Colonic mucosa (tissue), 4 donors: Measurements from ENCODE around the gene FBXL7. TPM values are rescaled to one million over a fixed set of nuclear protein-coding genes. Genes with fewer than 3 reads are reported as not detected.
A peak's percentile ranks its signal among the peaks of the same experiment; 100 is the strongest.

Experiments
- DNase-seq: peaks from one replicate; pipeline ENCODE4 v3.0.0-alpha.2; 2020
- H3K27ac ChIP-seq: fragments of 200-600 bp; one replicate; pipeline ENCODE4 v1.8.0; 2021
- H3K27me3 ChIP-seq: fragments of 200-600 bp; one replicate; pipeline ENCODE4 v1.8.0; 2021
- H3K36me3 ChIP-seq: fragments of 200-600 bp; one replicate; pipeline ENCODE4 v1.8.0; 2021
- H3K4me1 ChIP-seq: fragments of 200-600 bp; one replicate; pipeline ENCODE4 v1.8.0; 2021; ENCODE audit warnings: mild to moderate bottlenecking
- H3K4me3 ChIP-seq: fragments of 200-600 bp; one replicate; pipeline ENCODE4 v1.8.0; 2021
- H3K9ac ChIP-seq, 2 donors: one replicate each; pipeline ENCODE4 v1.7.0; 2013; ENCODE audit warnings: control low read depth in 2 of 2, low read depth in 2 of 2, low read length in 2 of 2
- H3K9me3 ChIP-seq: fragments of 200-600 bp; one replicate; pipeline ENCODE4 v1.8.0; 2021
- intact Hi-C: fragments of 100-400 bp; cut with DNase I; formaldehyde crosslinking; loops from one replicate; pipeline ENCODE4 v1.14.1; 2022
- total RNA-seq, 2 donors: library from RNA; stranded (reverse); fragmentation: NEBNext Ultra II Directional in 1 of 2; extraction: Animal tissue kit (Norgen Biotek cat#: 25700) in 1 of 2; gene quantifications; one replicate each; pipeline ENCODE4 v1.2.1, GENCODE V29; 2021
- TF ChIP-seq, protein P1 (sequence below): fragments of 200-600 bp; IDR thresholded peaks from one replicate; pipeline ENCODE4 v1.8.0; 2022; ENCODE audit warnings: antibody characterized with exemption, mild to moderate bottlenecking
- donor health status: healthy.
- donor health status: DM: no; HTN: no; CAD: no.
- donor health status: DM: no; HTN: no; CAD: no.

The FBXL7 gene
- total RNA-seq = 1 to 10 TPM; 1.6 to 3.0 TPM

DNA sequence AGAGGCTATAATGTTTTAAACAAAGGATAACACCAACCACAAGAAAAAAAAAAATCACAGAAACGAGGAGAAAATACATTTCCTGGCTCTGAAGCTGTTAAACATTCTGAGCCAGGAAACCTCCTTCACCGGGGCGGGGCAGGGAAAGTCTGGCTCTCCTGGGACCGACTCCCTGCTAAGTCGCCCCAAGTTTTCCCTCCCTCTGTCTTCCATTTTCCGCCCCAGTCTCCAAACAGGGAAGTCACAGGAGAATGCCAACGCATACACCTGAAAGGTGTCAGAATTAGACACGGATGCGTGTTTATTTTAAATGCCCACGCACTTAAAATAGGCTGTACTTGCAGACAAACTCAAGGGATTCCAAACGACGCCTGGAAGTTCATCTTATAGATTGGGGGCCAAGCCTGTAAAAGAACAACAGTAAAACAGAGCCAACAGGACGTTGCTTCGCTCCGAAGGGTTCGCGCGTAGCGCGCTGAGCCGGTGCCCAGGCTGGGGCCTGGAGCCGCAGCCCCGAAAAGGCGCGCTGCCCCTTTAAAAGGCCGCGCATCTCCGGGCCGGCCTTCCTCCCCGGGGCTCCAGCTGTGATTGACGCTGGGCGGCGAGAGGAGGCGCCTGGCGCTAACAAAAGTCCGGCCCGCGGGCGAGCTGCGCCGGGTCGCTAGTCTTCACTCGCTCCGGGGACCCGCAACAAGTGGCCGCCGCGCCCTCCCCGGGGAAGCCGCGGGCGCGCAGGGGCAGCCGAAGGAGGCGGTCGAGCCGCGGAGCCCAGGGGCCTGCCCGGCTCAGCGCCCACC lies at the start of gene FBXL7:
FBXL7 (plus strand) TSS at position 653 of the 797 bp plus-strand sequence.
- Histone ChIP-seq H3K27ac (peak within 1 kb of the TSS; percentile 63), H3K4me3 (peak within 1 kb of the TSS; percentile 38), H3K9me3 (no peaks in the 10 kb centered on the region), H3K27me3 (peaks cover 12% of the 10 kb centered on the region), H3K36me3 (no peaks in the 10 kb centered on the region), H3K9ac (peak within 1 kb of the TSS; percentile 51 to 69), H3K4me1 (no peaks in the 10 kb centered on the region)
- DNase-seq = peak; percentile 47
- TF ChIP-seq, protein P1, sequence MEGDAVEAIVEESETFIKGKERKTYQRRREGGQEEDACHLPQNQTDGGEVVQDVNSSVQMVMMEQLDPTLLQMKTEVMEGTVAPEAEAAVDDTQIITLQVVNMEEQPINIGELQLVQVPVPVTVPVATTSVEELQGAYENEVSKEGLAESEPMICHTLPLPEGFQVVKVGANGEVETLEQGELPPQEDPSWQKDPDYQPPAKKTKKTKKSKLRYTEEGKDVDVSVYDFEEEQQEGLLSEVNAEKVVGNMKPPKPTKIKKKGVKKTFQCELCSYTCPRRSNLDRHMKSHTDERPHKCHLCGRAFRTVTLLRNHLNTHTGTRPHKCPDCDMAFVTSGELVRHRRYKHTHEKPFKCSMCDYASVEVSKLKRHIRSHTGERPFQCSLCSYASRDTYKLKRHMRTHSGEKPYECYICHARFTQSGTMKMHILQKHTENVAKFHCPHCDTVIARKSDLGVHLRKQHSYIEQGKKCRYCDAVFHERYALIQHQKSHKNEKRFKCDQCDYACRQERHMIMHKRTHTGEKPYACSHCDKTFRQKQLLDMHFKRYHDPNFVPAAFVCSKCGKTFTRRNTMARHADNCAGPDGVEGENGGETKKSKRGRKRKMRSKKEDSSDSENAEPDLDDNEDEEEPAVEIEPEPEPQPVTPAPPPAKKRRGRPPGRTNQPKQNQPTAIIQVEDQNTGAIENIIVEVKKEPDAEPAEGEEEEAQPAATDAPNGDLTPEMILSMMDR = no peak
- intact Hi-C loops = no loop called here

GRCh38 chr5:15450473-15450872 lies 49.5 kb upstream of the FBXL7 start:
- Histone ChIP-seq H3K36me3 (no peaks in the 10 kb centered on the region), H3K4me3 (no peak overlapping the region), H3K27me3 (no peaks in the 10 kb centered on the region), H3K27ac (no peak overlapping the region), H3K9ac (no peak overlapping the region), H3K9me3 (no peaks in the 10 kb centered on the region), H3K4me1 (no peaks in the 10 kb centered on the region)
- no peak for DNase-seq
- intact Hi-C loops = no loop called here
- TF ChIP-seq, protein P1 = no peak

GRCh38 chr5:15450949-15451348 lies 49.0 kb upstream of the FBXL7 start:
- Histone ChIP-seq H3K9me3 (no peaks in the 10 kb centered on the region), H3K4me3 (no peak overlapping the region), H3K9ac (no peak overlapping the region), H3K27me3 (no peaks in the 10 kb centered on the region), H3K36me3 (no peaks in the 10 kb centered on the region), H3K27ac (no peak overlapping the region), H3K4me1 (no peaks in the 10 kb centered on the region)
- intact Hi-C loops = no loop called here
- TF ChIP-seq, protein P1 = no peak
- no peak for DNase-seq

- Histone ChIP-seq H3K27me3 (no peaks in the 10 kb centered on the region), H3K36me3 (no peaks in the 10 kb centered on the region), H3K9me3 (no peaks in the 10 kb centered on the region), H3K4me1 (no peaks in the 10 kb centered on the region), H3K9ac (no peak overlapping the region), H3K27ac (no peak overlapping the region), H3K4me3 (no peak overlapping the region)
- no peak for DNase-seq
- intact Hi-C loops = no loop called here
- TF ChIP-seq, protein P1 = no peak
Observed at GRCh38 chr5:15452030-15452429, 48.0 kb upstream of the FBXL7 start.

GRCh38 chr5:15452781-15453180 lies 47.2 kb upstream of the FBXL7 start:
- Histone ChIP-seq H3K27me3 (no peaks in the 10 kb centered on the region), H3K4me1 (no peaks in the 10 kb centered on the region), H3K4me3 (no peak overlapping the region), H3K9me3 (no peaks in the 10 kb centered on the region), H3K27ac (no peak overlapping the region), H3K9ac (no peak overlapping the region), H3K36me3 (no peaks in the 10 kb centered on the region)
- TF ChIP-seq, protein P1 = no peak
- DNase-seq = no peak
- intact Hi-C loops = no loop called here
